ENCODE results near the gene ARHGAP9.
A peak's percentile ranks its signal among the peaks of the same experiment; 100 is the strongest.
"Not testable (repeated sequence)": the region's sequence is repeated elsewhere in the genome, so short reads cannot be mapped to it uniquely, and the experiment has no call there.

The ARHGAP9 gene

GRCh38 chr12:57444744-57445143, 34.9 kb downstream of the ARHGAP9 start:
- peaks cover 7% of the 10 kb centered on the region for H3K9me3 Mint-ChIP-seq
- ATAC-seq (ENCODE audit: low read depth) (no peak), DNase-seq (ENCODE audit: low spot score in 2 of 2) (no peak)
- H3K4me1 Mint-ChIP-seq, result no peaks in the 10 kb centered on the region
- no peak overlapping the region for H3K27ac Mint-ChIP-seq
- H3K4me3 Mint-ChIP-seq, result no peak overlapping the region
- peaks cover 2% of the 10 kb centered on the region for H3K36me3 Mint-ChIP-seq
- H3K27me3 Mint-ChIP-seq, result peaks cover 8% of the 10 kb centered on the region

- H3K36me3 Mint-ChIP-seq; DNase-seq (ENCODE audit: low spot score in 2 of 2); H3K27ac Mint-ChIP-seq; H3K4me3 Mint-ChIP-seq; H3K4me1 Mint-ChIP-seq; H3K9me3 Mint-ChIP-seq; H3K27me3 Mint-ChIP-seq; ATAC-seq (ENCODE audit: low read depth): not testable (repeated sequence)
Observed at GRCh38 chr12:57444337-57444736, 35.3 kb downstream of the ARHGAP9 start.

GRCh38 chr12:57441846-57442427, 37.7 kb downstream of the ARHGAP9 start:
- H3K27me3 Mint-ChIP-seq, result peaks cover 8% of the 10 kb centered on the region
- H3K36me3 Mint-ChIP-seq, result peaks cover 2% of the 10 kb centered on the region
- no peak overlapping the region for H3K4me3 Mint-ChIP-seq
- no peak for DNase-seq (ENCODE audit: low spot score in 2 of 2)
- H3K4me1 Mint-ChIP-seq, result no peaks in the 10 kb centered on the region
- no peak for ATAC-seq (ENCODE audit: low read depth)
- no peak overlapping the region for H3K27ac Mint-ChIP-seq
- peaks cover 7% of the 10 kb centered on the region for H3K9me3 Mint-ChIP-seq

DNA sequence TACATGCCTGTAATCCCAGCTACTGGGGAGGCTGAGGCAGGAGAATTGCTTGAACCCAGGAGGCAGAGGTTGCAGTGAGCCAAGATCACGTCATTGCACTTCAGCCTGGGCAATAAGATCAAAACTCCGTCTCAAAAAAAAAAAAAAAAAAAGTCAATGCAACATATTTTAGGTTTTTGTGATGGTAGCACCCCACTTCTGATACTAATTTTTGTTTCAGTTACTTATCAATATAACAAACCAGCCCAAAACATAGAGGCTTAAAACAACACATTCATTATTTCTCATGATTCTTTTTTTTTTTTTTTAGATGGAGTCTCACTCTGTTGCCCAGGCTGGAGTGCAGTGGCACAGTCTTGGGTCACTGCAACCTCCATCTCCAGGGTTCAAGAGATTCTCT, 38.3 kb downstream of the ARHGAP9 start:
- H3K4me1 Mint-ChIP-seq; H3K27me3 Mint-ChIP-seq; H3K9me3 Mint-ChIP-seq; H3K36me3 Mint-ChIP-seq; H3K27ac Mint-ChIP-seq; H3K4me3 Mint-ChIP-seq; DNase-seq (ENCODE audit: low spot score in 2 of 2); ATAC-seq (ENCODE audit: low read depth): not testable (repeated sequence)

- no peak for DNase-seq (ENCODE audit: low spot score in 2 of 2)
- no peaks in the 10 kb centered on the region for H3K4me1 Mint-ChIP-seq
- peaks cover 2% of the 10 kb centered on the region for H3K36me3 Mint-ChIP-seq
- peaks cover 8% of the 10 kb centered on the region for H3K27me3 Mint-ChIP-seq
- ATAC-seq (ENCODE audit: low read depth), result no peak
- H3K27ac Mint-ChIP-seq, result no peak overlapping the region
- peaks cover 7% of the 10 kb centered on the region for H3K9me3 Mint-ChIP-seq
- no peak overlapping the region for H3K4me3 Mint-ChIP-seq
Observed at GRCh38 chr12:57439762-57440266, 39.9 kb downstream of the ARHGAP9 start.

- H3K4me1 Mint-ChIP-seq, result no peaks in the 10 kb centered on the region
- peaks cover 8% of the 10 kb centered on the region for H3K27me3 Mint-ChIP-seq
- peaks cover 2% of the 10 kb centered on the region for H3K36me3 Mint-ChIP-seq
- H3K9me3 Mint-ChIP-seq, result peaks cover 7% of the 10 kb centered on the region
- ATAC-seq (ENCODE audit: low read depth) (no peak), DNase-seq (ENCODE audit: low spot score in 2 of 2) (no peak)
- no peak overlapping the region for H3K4me3 Mint-ChIP-seq
- no peak overlapping the region for H3K27ac Mint-ChIP-seq
Observed at GRCh38 chr12:57438400-57438799, 41.3 kb downstream of the ARHGAP9 start.

- no peak overlapping the region for H3K4me3 Mint-ChIP-seq
Observed at GRCh38 chr12:57435293-57435692, 44.4 kb downstream of the ARHGAP9 start.

GRCh38 chr12:57434517-57435223, 45.0 kb downstream of the ARHGAP9 start, which contains the start of gene INHBC:
TSS of gene INHBC (plus strand) at chr12:57434784. CDS start at chr12:57434887, 103 bp downstream.
- Mint-ChIP-seq H3K4me1 (peaks cover 13% of the 10 kb centered on the region), H3K36me3 (no peaks in the 10 kb centered on the region), H3K9me3 (no peaks in the 10 kb centered on the region), H3K27me3 (no peaks in the 10 kb centered on the region), H3K4me3 (no peak within 1 kb of the TSS), H3K27ac (no peak within 1 kb of the TSS)
- ATAC-seq (ENCODE audit: low read depth) (no peak), DNase-seq (ENCODE audit: low spot score in 2 of 2) (no peak)

More at GRCh38 chr12:57435293-57435692, 44.4 kb downstream of the ARHGAP9 start:
- H3K4me1 Mint-ChIP-seq, result peaks cover 8% of the 10 kb centered on the region
- no peaks in the 10 kb centered on the region for H3K27me3 Mint-ChIP-seq
- DNase-seq (ENCODE audit: low spot score in 2 of 2) (no peak), ATAC-seq (ENCODE audit: low read depth) (no peak)
- H3K9me3 Mint-ChIP-seq, result no peaks in the 10 kb centered on the region
- H3K36me3 Mint-ChIP-seq, result no peaks in the 10 kb centered on the region
- no peak overlapping the region for H3K27ac Mint-ChIP-seq

DNA sequence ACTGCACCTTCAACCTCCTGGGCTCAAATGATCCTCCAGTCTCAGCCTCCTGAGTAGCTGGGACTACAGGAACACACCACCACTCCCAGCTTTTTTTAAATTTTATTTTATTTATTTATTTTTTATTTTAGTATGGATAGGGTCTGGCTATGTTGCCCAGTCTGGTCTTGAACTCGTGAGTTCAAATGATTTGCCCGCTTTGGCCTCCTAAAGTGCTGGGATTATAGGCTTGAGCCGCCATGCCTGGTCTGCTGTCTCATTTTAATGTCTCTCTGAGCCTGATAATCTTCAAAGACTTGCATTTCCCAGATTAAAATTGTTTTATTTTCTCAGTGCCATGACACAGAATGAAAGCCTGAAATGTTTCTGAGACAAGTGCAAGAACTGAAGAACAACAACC, 46.3 kb downstream of the ARHGAP9 start:
- no peaks in the 10 kb centered on the region for H3K27me3 Mint-ChIP-seq
- no peak overlapping the region for H3K4me3 Mint-ChIP-seq
- DNase-seq (ENCODE audit: low spot score in 2 of 2), result no peak
- H3K4me1 Mint-ChIP-seq, result peaks cover 13% of the 10 kb centered on the region
- no peak overlapping the region for H3K27ac Mint-ChIP-seq
- H3K36me3 Mint-ChIP-seq, result no peaks in the 10 kb centered on the region
- H3K9me3 Mint-ChIP-seq, result no peaks in the 10 kb centered on the region
- ATAC-seq (ENCODE audit: low read depth), result no peak

- Mint-ChIP-seq H3K27ac (peak overlapping the region; percentile 99), H3K27me3 (no peaks in the 10 kb centered on the region), H3K9me3 (no peaks in the 10 kb centered on the region), H3K36me3 (no peaks in the 10 kb centered on the region), H3K4me3 (peak overlapping the region; percentile 90), H3K4me1 (peaks cover 21% of the 10 kb centered on the region)
- ATAC-seq (ENCODE audit: low read depth) (no peak), DNase-seq (ENCODE audit: low spot score in 2 of 2) (no peak)
Observed at GRCh38 chr12:57431654-57432188, 47.9 kb downstream of the ARHGAP9 start.

- DNase-seq (ENCODE audit: low spot score in 2 of 2) (peak; percentile 93 to 94), ATAC-seq (ENCODE audit: low read depth) (peak; percentile 90)
- Mint-ChIP-seq H3K27ac (peak within 1 kb of the TSS; percentile 99), H3K4me3 (peak within 1 kb of the TSS; percentile 90), H3K4me1 (peaks cover 21% of the 10 kb centered on the region), H3K9me3 (no peaks in the 10 kb centered on the region), H3K27me3 (no peaks in the 10 kb centered on the region), H3K36me3 (no peaks in the 10 kb centered on the region)
Observed at GRCh38 chr12:57430931-57431566, 48.6 kb downstream of the ARHGAP9 start, which contains the start of gene R3HDM2. TSS of gene R3HDM2 (minus strand) at chr12:57431043. CDS start at chr12:57310428, 120,615 bp downstream.

DNA sequence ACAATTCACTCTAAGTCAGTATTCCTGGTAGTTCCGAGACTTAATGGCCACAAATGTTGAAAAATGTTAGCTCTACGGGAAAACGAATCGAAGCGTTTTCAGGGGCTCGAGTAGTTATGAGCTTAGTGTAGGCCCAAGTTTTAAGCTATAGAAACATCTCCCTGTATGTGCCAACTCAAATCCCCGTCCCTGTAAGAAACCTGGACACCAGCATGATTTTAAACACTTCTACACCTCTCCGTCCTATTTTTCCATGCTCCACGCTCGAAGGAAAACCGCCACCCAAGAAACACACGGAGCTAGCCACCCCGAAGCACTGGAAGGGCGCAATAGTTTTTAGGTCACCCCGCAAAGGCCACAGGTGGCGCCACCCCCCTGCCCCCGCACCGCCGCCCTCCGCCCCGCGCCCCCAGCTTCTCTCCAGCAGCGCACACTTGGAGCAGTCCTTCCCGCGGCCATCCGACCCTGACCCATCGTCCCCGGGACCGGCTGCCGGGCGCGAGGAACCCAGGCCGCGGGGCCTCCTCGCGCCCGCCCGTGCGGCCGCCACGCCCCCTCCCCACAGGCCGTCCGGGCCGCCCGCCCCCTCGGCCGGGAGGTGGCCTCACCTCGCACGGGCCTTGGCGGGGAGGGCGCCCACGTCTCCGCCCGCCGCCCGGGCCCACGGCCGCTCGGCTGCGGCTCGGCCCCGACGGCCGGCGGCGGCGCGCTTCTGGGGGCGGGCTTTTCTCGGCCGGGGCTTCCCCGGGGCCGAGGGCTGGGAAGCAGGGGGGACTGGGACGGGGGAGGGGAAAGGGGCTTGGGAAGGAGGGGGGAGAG, 49.3 kb downstream of the ARHGAP9 start:
- peak; percentile 67 for ATAC-seq (ENCODE audit: low read depth)

DNA sequence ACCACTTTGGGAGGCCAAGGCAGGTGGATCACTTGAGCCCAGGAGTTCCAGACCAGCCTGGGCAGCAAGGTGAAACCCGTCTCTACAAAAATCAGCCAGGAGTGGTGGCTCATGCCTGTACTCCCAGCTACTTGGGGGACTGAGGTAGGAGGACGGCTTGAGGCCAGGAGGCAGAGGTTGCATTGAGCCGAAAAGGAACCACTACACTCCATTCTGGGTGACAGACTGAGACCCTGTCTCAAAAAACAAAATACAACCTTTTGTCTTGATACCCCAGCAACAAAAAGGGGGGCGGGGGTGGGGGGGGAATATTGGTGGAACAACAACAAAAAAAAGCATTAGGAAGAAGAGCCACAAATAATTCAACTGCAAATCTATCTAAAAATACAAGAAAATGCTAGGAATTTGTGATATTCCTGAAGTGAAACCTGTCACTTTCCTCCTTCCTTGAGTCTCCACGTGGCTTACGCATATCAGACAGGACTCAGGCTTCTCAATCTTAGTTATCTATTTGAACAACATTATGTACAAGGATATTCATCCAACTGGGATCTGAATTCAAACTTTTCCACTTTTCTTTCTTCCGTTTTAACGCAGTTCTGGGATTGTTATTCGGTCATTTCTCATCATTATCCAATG, 50.1 kb downstream of the ARHGAP9 start:
- no peaks in the 10 kb centered on the region for H3K27me3 Mint-ChIP-seq
- peak overlapping the region; percentile 89 for H3K4me3 Mint-ChIP-seq
- ATAC-seq (ENCODE audit: low read depth) (no peak), DNase-seq (ENCODE audit: low spot score in 2 of 2) (no peak)
- H3K27ac Mint-ChIP-seq, result peak overlapping the region; percentile 99
- H3K4me1 Mint-ChIP-seq, result peaks cover 21% of the 10 kb centered on the region
- H3K36me3 Mint-ChIP-seq, result peaks cover 2% of the 10 kb centered on the region
- H3K9me3 Mint-ChIP-seq, result no peaks in the 10 kb centered on the region

More for the DNA sequence above, 49.3 kb downstream of the ARHGAP9 start:
- H3K9me3 Mint-ChIP-seq, result no peaks in the 10 kb centered on the region
- H3K27ac Mint-ChIP-seq, result peak overlapping the region; percentile 99
- peaks cover 2% of the 10 kb centered on the region for H3K36me3 Mint-ChIP-seq
- peak overlapping the region; percentile 90 for H3K4me3 Mint-ChIP-seq
- H3K27me3 Mint-ChIP-seq, result no peaks in the 10 kb centered on the region
- H3K4me1 Mint-ChIP-seq, result peaks cover 21% of the 10 kb centered on the region
- peak in 1 of 2 donors; percentile 73 for DNase-seq (ENCODE audit: low spot score in 2 of 2)
